Osteoblast (primary cell): ENCODE measurements around the gene RACGAP1. TPM values are rescaled to one million over a fixed set of nuclear protein-coding genes. Genes with fewer than 3 reads are reported as not detected.

ENCODE experiments used
- DNase-seq: peaks from one replicate; pipeline ENCODE4 v3.0.0; 2011; ENCODE audit warnings: low spot score, mixed read lengths; ENCODE audit not compliant: insufficient read length; ENCODE audit errors: missing footprints
- H2AFZ ChIP-seq: 2 replicates; pipeline ENCODE4 v1.6.0; 2011; ENCODE audit warnings: mild to moderate bottlenecking, low read length
- H3K27ac ChIP-seq: 2 replicates; pipeline ENCODE4 v1.5.1; 2011; ENCODE audit warnings: mild to moderate bottlenecking, low read depth, low read length, moderate library complexity
- H3K27me3 ChIP-seq: 2 replicates; pipeline ENCODE4 v1.6.0; 2012; ENCODE audit warnings: mild to moderate bottlenecking, control low read depth, inconsistent platforms, low read length, moderate library complexity; ENCODE audit not compliant: insufficient read depth
- H3K36me3 ChIP-seq: 2 replicates; pipeline ENCODE4 v1.5.1; 2011; ENCODE audit warnings: mild to moderate bottlenecking, low read length, control low read depth, moderate library complexity; ENCODE audit not compliant: insufficient read depth
- H3K4me1 ChIP-seq: 2 replicates; pipeline ENCODE4 v1.5.1; 2011; ENCODE audit warnings: mild to moderate bottlenecking, low read length, control low read depth, moderate library complexity; ENCODE audit not compliant: insufficient read depth
- H3K4me2 ChIP-seq: 2 replicates; pipeline ENCODE4 v1.6.0; 2011; ENCODE audit warnings: mild to moderate bottlenecking, low read length; ENCODE audit not compliant: insufficient read depth
- H3K4me3 ChIP-seq: fragments of 200-600 bp; sonication (generic); 3 replicates; pipeline ENCODE4 v1.5.1; 2012; ENCODE audit warnings: mild to moderate bottlenecking, low read length, inconsistent platforms; ENCODE audit not compliant: insufficient read depth
- H3K79me2 ChIP-seq: 2 replicates; pipeline ENCODE4 v1.6.0; 2012; ENCODE audit warnings: mild to moderate bottlenecking, low read length, control low read depth, inconsistent platforms; ENCODE audit not compliant: insufficient read depth
- H3K9me3 ChIP-seq: 2 replicates; pipeline ENCODE4 v1.5.1; 2011; ENCODE audit warnings: low read depth, low read length, control low read depth
- H4K20me1 ChIP-seq: 2 replicates; pipeline ENCODE4 v1.6.0; 2012; ENCODE audit warnings: mild to moderate bottlenecking, low read length, control low read depth; ENCODE audit not compliant: insufficient read depth
- CTCF ChIP-seq: IDR thresholded peaks from 2 replicates; pipeline ENCODE4 v1.5.1; 2011; ENCODE audit warnings: mild to moderate bottlenecking, low read depth, low read length, moderate library complexity; ENCODE audit errors: extremely low read depth
- total RNA-seq: library from RNA; depleted of rRNA; stranded (reverse); fragments of >200 nt; gene quantifications from 2 replicates; pipeline ENCODE4 v1.2.3, GENCODE V29; 2012

RACGAP1 gene
- total RNA-seq, 1 donor: 12.7 TPM

DNA sequence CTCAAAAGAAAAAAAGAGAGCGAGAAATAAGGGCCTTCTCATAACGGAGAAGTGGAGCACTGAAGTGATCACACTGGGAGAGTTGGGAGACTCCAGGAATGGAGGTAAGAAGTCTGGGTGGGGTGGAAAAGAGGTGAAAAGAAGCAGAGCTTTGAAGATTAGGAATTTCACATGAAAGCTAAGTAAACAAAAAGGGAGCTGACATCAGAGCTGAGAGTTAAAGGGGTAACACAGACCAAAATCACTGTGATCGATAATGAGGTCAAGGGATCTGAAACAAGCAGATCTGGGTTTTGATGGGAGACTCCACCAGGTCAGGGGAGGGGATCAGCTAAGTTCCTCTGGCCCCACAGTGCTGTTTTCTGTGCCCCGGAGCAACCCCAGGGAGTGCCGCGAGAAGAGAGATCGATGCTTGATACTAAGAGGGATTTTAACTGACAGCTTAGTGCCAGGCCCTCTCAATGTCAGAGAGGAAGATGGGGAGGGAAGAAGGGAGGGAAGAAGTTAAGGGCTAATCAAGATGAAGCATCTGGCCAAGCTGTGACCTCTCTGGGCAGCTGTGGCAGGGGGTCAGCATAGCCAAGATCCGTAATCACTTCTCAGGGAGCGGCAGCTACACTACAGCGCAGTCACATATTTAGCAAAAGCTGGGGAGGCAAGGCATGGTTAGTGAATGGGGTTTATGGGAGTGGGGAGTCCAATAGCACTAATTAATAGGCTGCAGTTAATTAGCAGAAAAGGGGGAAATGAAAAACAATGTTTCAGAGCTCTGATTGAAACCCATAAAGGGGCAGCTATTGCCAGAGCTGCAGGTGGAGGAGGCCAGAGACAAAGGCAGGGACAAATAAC lies 44.6 kb downstream of the RACGAP1 start:
- Histone ChIP-seq H3K9me3 (no peaks in the 10 kb centered on the region), H2AFZ (no peak overlapping the region), H3K4me3 (no peak overlapping the region), H3K79me2 (no peaks in the 10 kb centered on the region), H3K27ac (no peak overlapping the region), H3K4me2 (no peak overlapping the region), H3K27me3 (no peaks in the 10 kb centered on the region), H3K36me3 (no peaks in the 10 kb centered on the region), H3K4me1 (peaks cover 21% of the 10 kb centered on the region), H4K20me1 (no peaks in the 10 kb centered on the region)
- TF ChIP-seq CTCF: no peak
- no peak for DNase-seq

DNA sequence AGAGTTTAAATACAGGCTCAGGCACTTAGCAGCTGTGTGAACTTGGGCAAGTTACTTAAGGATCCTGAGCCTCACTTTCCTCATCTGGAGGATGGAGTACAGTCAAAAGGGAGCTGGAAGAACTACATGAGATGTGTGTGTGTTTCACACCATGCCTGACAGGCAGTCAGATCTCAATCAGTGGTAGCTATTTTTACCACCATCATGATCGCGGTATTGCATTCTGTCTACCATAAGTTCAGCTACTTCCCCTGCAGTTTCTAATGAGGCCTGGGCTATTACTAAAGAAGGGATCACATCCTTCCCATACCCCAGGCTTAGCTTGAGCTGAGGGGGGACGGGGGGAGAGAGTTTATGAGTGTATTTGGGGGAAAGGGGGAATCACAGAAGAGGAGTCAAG lies 45.5 kb downstream of the RACGAP1 start:
- no peaks in the 10 kb centered on the region for H3K27me3 ChIP-seq
- H3K4me3 ChIP-seq: no peak overlapping the region
- H3K9me3 ChIP-seq: no peaks in the 10 kb centered on the region
- no peaks in the 10 kb centered on the region for H3K36me3 ChIP-seq
- H3K4me1 ChIP-seq: peaks cover 21% of the 10 kb centered on the region
- no peak overlapping the region for H3K27ac ChIP-seq
- H3K79me2 ChIP-seq: no peaks in the 10 kb centered on the region
- peak; percentile 11 for DNase-seq
- H2AFZ ChIP-seq: no peak overlapping the region
- no peak for TF ChIP-seq CTCF
- no peak overlapping the region for H3K4me2 ChIP-seq
- H4K20me1 ChIP-seq: no peaks in the 10 kb centered on the region

DNA sequence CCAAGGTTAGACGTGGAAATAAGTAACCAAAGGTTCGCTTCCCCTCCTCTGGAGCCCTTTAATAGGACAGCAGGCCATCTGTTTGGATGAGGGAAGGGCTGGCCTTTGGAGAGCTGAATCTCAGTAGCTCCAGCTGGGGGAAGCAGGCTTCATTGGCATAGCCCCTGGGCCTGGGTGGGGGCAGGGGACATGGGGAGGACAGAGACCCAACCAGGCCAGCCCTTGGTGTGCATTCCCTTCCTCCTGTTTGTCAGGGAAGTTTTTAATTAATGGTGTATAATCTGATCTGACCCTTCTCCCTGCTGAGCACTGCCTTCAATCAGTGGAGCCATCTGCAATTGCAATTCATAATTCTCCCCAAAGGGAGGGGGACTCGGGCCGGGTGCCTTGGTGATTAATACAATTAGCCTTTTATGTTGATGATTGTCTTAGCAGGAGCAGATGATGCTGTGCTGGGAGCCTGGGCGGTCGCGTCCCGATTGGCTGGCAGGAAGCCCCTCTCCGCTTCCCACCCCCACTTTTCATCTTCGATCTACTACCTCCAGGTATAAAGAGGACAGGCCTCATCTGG lies 46.2 kb downstream of the RACGAP1 start:
- Histone ChIP-seq H3K9me3 (no peaks in the 10 kb centered on the region), H3K27me3 (no peaks in the 10 kb centered on the region), H3K4me1 (peaks cover 16% of the 10 kb centered on the region), H3K4me3 (no peak overlapping the region), H3K79me2 (no peaks in the 10 kb centered on the region), H3K4me2 (no peak overlapping the region), H3K27ac (no peak overlapping the region), H4K20me1 (no peaks in the 10 kb centered on the region), H3K36me3 (no peaks in the 10 kb centered on the region), H2AFZ (no peak overlapping the region)
- no peak for TF ChIP-seq CTCF
- DNase-seq: no peak

- no peaks in the 10 kb centered on the region for H3K27me3 ChIP-seq
- H3K27ac ChIP-seq: no peak overlapping the region
- no peaks in the 10 kb centered on the region for H3K36me3 ChIP-seq
- TF ChIP-seq CTCF: no peak
- H3K9me3 ChIP-seq: no peaks in the 10 kb centered on the region
- H2AFZ ChIP-seq: no peak overlapping the region
- no peak overlapping the region for H3K4me3 ChIP-seq
- DNase-seq: peak; percentile 54
- H3K4me1 ChIP-seq: peaks cover 7% of the 10 kb centered on the region
- no peaks in the 10 kb centered on the region for H4K20me1 ChIP-seq
- no peak overlapping the region for H3K4me2 ChIP-seq
- H3K79me2 ChIP-seq: no peaks in the 10 kb centered on the region
Observed at GRCh38 chr12:49978125-49978524, 47.2 kb downstream of the RACGAP1 start.
